MM.1S (cell line): Measurements from ENCODE around the gene OTULINL.

Experiments used
- DNase-seq: peaks from one replicate; pipeline ENCODE4 v3.0.0-alpha.2; 2015
- H2AFZ ChIP-seq: fragments of 300-600 bp; sonication (generic); 2 replicates; pipeline ENCODE4 v1.6.0; 2016; ENCODE audit warnings: antibody characterized with exemption, low read length
- H3F3A ChIP-seq: fragments of 300-600 bp; sonication (generic); 2 replicates; pipeline ENCODE4 v1.6.1; 2016; ENCODE audit warnings: mild to moderate bottlenecking, antibody characterized with exemption, low read length, moderate library complexity, mixed read lengths; ENCODE audit not compliant: insufficient read depth
- H3K27ac ChIP-seq: fragments of 300-600 bp; sonication (generic); 2 replicates; pipeline ENCODE4 v1.5.1; 2016; ENCODE audit warnings: mild to moderate bottlenecking, low read length
- H3K27me3 ChIP-seq: fragments of 300-600 bp; sonication (generic); replicated peaks from 2 replicates; pipeline ENCODE4 v1.6.0; 2016; ENCODE audit warnings: low read length; ENCODE audit not compliant: insufficient read depth
- H3K36me3 ChIP-seq: fragments of 300-600 bp; sonication (generic); replicated peaks from 2 replicates; pipeline ENCODE4 v1.6.1; 2016; ENCODE audit warnings: mild to moderate bottlenecking, low read length, mixed read lengths; ENCODE audit not compliant: insufficient read depth
- H3K4me1 ChIP-seq: fragments of 300-600 bp; sonication (generic); 2 replicates; pipeline ENCODE4 v1.6.1; 2016; ENCODE audit warnings: low read length, mixed read lengths
- H3K4me2 ChIP-seq: fragments of 300-600 bp; sonication (generic); 2 replicates; pipeline ENCODE4 v1.6.0; 2016; ENCODE audit warnings: low read depth, low read length
- H3K4me3 ChIP-seq: fragments of 300-600 bp; sonication (generic); 2 replicates; pipeline ENCODE4 v1.5.1; 2016; ENCODE audit warnings: low read length, mixed read lengths
- H3K79me2 ChIP-seq: fragments of 300-600 bp; sonication (generic); 2 replicates; pipeline ENCODE4 v1.6.1; 2016; ENCODE audit warnings: mixed run types, low read length, mixed read lengths
- H3K9ac ChIP-seq: fragments of 300-600 bp; sonication (generic); 2 replicates; pipeline ENCODE4 v1.6.1; 2016; ENCODE audit warnings: low read length, mixed read lengths
- H3K9me2 ChIP-seq: fragments of 300-600 bp; sonication (generic); replicated peaks from 2 replicates; pipeline ENCODE4 v1.6.1; 2016; ENCODE audit warnings: mild to moderate bottlenecking, low read length, mixed read lengths; ENCODE audit not compliant: insufficient read depth
- H3K9me3 ChIP-seq: fragments of 300-600 bp; sonication (generic); replicated peaks from 2 replicates; pipeline ENCODE4 v1.6.1; 2016; ENCODE audit warnings: mild to moderate bottlenecking, low read length, mixed read lengths; ENCODE audit not compliant: insufficient read depth
- H4K20me1 ChIP-seq: fragments of 300-600 bp; sonication (generic); 2 replicates; pipeline ENCODE4 v1.6.1; 2016; ENCODE audit warnings: mild to moderate bottlenecking, low read length, moderate library complexity, mixed read lengths; ENCODE audit not compliant: insufficient read depth
- CTCF ChIP-seq: fragments of 300-600 bp; sonication (generic); IDR thresholded peaks from 2 replicates; pipeline ENCODE4 v1.5.1; 2016; ENCODE audit warnings: antibody characterized with exemption, low read length, mixed read lengths
- EZH2 ChIP-seq: fragments of 300-600 bp; sonication (generic); optimal IDR thresholded peaks from 2 replicates; pipeline ENCODE3; 2017; ENCODE audit warnings: low read depth, mild to moderate bottlenecking, antibody characterized with exemption, low read length, mixed read lengths
- EZH2phosphoT487 ChIP-seq: fragments of 300-600 bp; sonication (generic); IDR thresholded peaks from 2 replicates; pipeline ENCODE4 v1.6.1; 2018; ENCODE audit warnings: antibody characterized with exemption, low read length

The OTULINL gene

GRCh38 chr5:14587150-14587549 is 5.6 kb downstream of the OTULINL start:
- Histone ChIP-seq H3K9me2 (no peaks in the 10 kb centered on the region), H3K27me3 (no peaks in the 10 kb centered on the region), H3K4me1 (peaks cover 25% of the 10 kb centered on the region; the same call in 1 of the 2 replicates), H3K27ac (no peak overlapping the region), H3K9ac (no peak overlapping the region), H3K36me3 (no peaks in the 10 kb centered on the region), H3K4me3 (no peak overlapping the region), H3K4me2 (no peak overlapping the region), H3F3A (no peaks in the 10 kb centered on the region), H3K79me2 (peaks cover 100% of the 10 kb centered on the region), H4K20me1 (no peaks in the 10 kb centered on the region), H2AFZ (no peak overlapping the region), H3K9me3 (no peaks in the 10 kb centered on the region)
- DNase-seq: no peak
- TF ChIP-seq CTCF (no peak), EZH2 (no peak), EZH2phosphoT487 (no peak)

GRCh38 chr5:14588145-14588544 is 6.6 kb downstream of the OTULINL start:
- H4K20me1 ChIP-seq: no peaks in the 10 kb centered on the region

GRCh38 chr5:14588758-14589543 is 7.4 kb downstream of the OTULINL start:
- no peak overlapping the region for H3K4me3 ChIP-seq
- no peak overlapping the region for H3K27ac ChIP-seq
- H3F3A ChIP-seq: peaks cover 8% of the 10 kb centered on the region; the same call in 1 of the 2 replicates
- DNase-seq: no peak
- no peak overlapping the region for H3K4me2 ChIP-seq
- no peaks in the 10 kb centered on the region for H4K20me1 ChIP-seq
- H3K9me3 ChIP-seq: no peaks in the 10 kb centered on the region
- TF ChIP-seq CTCF (no peak), EZH2 (no peak), EZH2phosphoT487 (no peak)
- peaks cover 100% of the 10 kb centered on the region for H3K79me2 ChIP-seq
- no peaks in the 10 kb centered on the region for H3K27me3 ChIP-seq
- H2AFZ ChIP-seq: no peak overlapping the region
- peaks cover 35% of the 10 kb centered on the region for H3K4me1 ChIP-seq
- H3K9ac ChIP-seq: no peak overlapping the region
- H3K9me2 ChIP-seq: no peaks in the 10 kb centered on the region
- H3K36me3 ChIP-seq: no peaks in the 10 kb centered on the region

More at GRCh38 chr5:14588145-14588544, 6.6 kb downstream of the OTULINL start:
- no peaks in the 10 kb centered on the region for H3K9me2 ChIP-seq
- no peak overlapping the region for H3K9ac ChIP-seq
- no peaks in the 10 kb centered on the region for H3K9me3 ChIP-seq
- no peaks in the 10 kb centered on the region for H3K27me3 ChIP-seq
- peaks cover 30% of the 10 kb centered on the region for H3K4me1 ChIP-seq
- H3K4me3 ChIP-seq: no peak overlapping the region
- no peak overlapping the region for H3K4me2 ChIP-seq
- no peak overlapping the region for H3K27ac ChIP-seq
- DNase-seq: no peak
- H3K36me3 ChIP-seq: no peaks in the 10 kb centered on the region
- peaks cover 4% of the 10 kb centered on the region; the same call in 1 of the 2 replicates for H3F3A ChIP-seq
- peaks cover 100% of the 10 kb centered on the region for H3K79me2 ChIP-seq
- TF ChIP-seq EZH2 (no peak), CTCF (no peak), EZH2phosphoT487 (no peak)
- H2AFZ ChIP-seq: no peak overlapping the region
